GM10847 (cell line): ENCODE data around the gene PGAP3.
A peak's percentile ranks its signal among the peaks of the same experiment; 100 is the strongest.

Experiments used
- POLR2A ChIP-seq: IDR thresholded peaks from 2 replicates; pipeline ENCODE4 v1.6.1; 2011; ENCODE audit not compliant: insufficient read length; ENCODE audit errors: extremely low read depth

Gene PGAP3

GRCh38 chr17:39648616-39649366, 39.1 kb downstream of the PGAP3 start:
- TF ChIP-seq POLR2A = no peak

GRCh38 chr17:39647256-39647655, 40.6 kb downstream of the PGAP3 start:
- no peak for TF ChIP-seq POLR2A

- TF ChIP-seq POLR2A = no peak
These were observed 44.6 kb downstream of the PGAP3 start for GRCh38 chr17:39643271-39643670.

GRCh38 chr17:39642291-39643074, 45.4 kb downstream of the PGAP3 start:
- TF ChIP-seq POLR2A = no peak

- TF ChIP-seq POLR2A = no peak
These were observed 46.0 kb downstream of the PGAP3 start for GRCh38 chr17:39641883-39642282.

GRCh38 chr17:39641097-39641496, 46.8 kb downstream of the PGAP3 start:
- no peak for TF ChIP-seq POLR2A

GRCh38 chr17:39640591-39641031, 47.2 kb downstream of the PGAP3 start:
- TF ChIP-seq POLR2A = no peak

- TF ChIP-seq POLR2A = no peak
These were observed 48.0 kb downstream of the PGAP3 start for GRCh38 chr17:39639566-39640458.

GRCh38 chr17:39639043-39639442, 48.8 kb downstream of the PGAP3 start:
- no peak for TF ChIP-seq POLR2A

- TF ChIP-seq POLR2A = no peak
These were observed 49.5 kb downstream of the PGAP3 start for GRCh38 chr17:39638317-39638716.

- peak; percentile 76 for TF ChIP-seq POLR2A
These were observed 50.7 kb downstream of the PGAP3 start, which contains the start of gene STARD3 for GRCh38 chr17:39636927-39637736. TSS of gene STARD3 (plus strand) at chr17:39637144. CDS start at chr17:39653532, 16,388 bp downstream.

- TF ChIP-seq POLR2A = no peak
These were observed 51.3 kb downstream of the PGAP3 start for GRCh38 chr17:39636587-39636926.

GRCh38 chr17:39635614-39636176, 52.2 kb downstream of the PGAP3 start:
- TF ChIP-seq POLR2A = no peak

- no peak for TF ChIP-seq POLR2A
These were observed 53.4 kb downstream of the PGAP3 start for GRCh38 chr17:39634384-39634871.
